A549 (cell line): Measurements from ENCODE around the gene ST14. TPM values are rescaled to one million over a fixed set of nuclear protein-coding genes. Genes with fewer than 3 reads are reported as not detected.

Experiments
- ATAC-seq, 2 experiments: fragments of 200-7000 bp in 1 of 2; fragments of >200 bp in 1 of 2; cut with Nextera tagmentation in 1 of 2; cut with Tn5 transposase in 1 of 2; 3 replicates each; pipeline versions ENCODE4 v1.8.0 to v1.9.1; 2018 to 2020; ENCODE audit warnings: mild to moderate bottlenecking in 1 of 2, moderate library complexity in 1 of 2
- CTCF ChIA-PET: fragments of 300-600 bp; sonication (Branson Sonifier 250); formaldehyde crosslinking; extraction: SDS; loops from one replicate; lab custom pipeline; 2021; ENCODE audit warnings: antibody characterized with exemption, inconsistent platforms; lab: Yijun Ruan, JAX
- POLR2A ChIA-PET: fragments of 350-600 bp; formaldehyde crosslinking; extraction: SDS; loops from one replicate; lab custom pipeline; 2021; ENCODE audit warnings: antibody characterized with exemption, inconsistent platforms; lab: Yijun Ruan, JAX
- DNase-seq, 2 experiments: peaks; one replicate each; pipeline versions ENCODE4 v3.0.0 to v3.0.0-alpha.2; 2011 to 2016; ENCODE audit warnings: low read depth in 1 of 2, low spot score in 1 of 2
- FAIRE-seq: peaks from 2 replicates; lab custom pipeline; 2011; peaks lifted over from hg19 to GRCh38; lab: Jason Lieb, UNC
- H3K27ac ChIP-seq, 2 experiments: fragments of >200 bp; sonication (Bioruptor Twin); formaldehyde crosslinking; 3 replicates each; pipeline ENCODE4 v1.5.1; 2016 to 2017
- H3K4me1 ChIP-seq: fragments of >200 bp; sonication (Bioruptor Twin); formaldehyde crosslinking; 3 replicates; pipeline ENCODE4 v1.6.1; 2016
- H3K4me2 ChIP-seq: fragments of >200 bp; sonication (Bioruptor Twin); formaldehyde crosslinking; 3 replicates; pipeline ENCODE4 v1.6.1; 2016
- H3K4me3 ChIP-seq: fragments of >200 bp; sonication (Bioruptor Twin); formaldehyde crosslinking; 3 replicates; pipeline ENCODE4 v1.5.1; 2016
- H3K9me3 ChIP-seq: fragments of >200 bp; sonication (Bioruptor Twin); formaldehyde crosslinking; 3 replicates; pipeline ENCODE4 v1.6.1; 2016
- CEBPB ChIP-seq, 2 experiments: fragments of >200 bp in 1 of 2; sonication (Bioruptor Twin) in 1 of 2; formaldehyde crosslinking in 1 of 2; IDR thresholded peaks; 2 replicates each; pipeline ENCODE4 v1.6.1; 2012 to 2016
- CHD2 ChIP-seq: fragments of 150-350 bp; IDR thresholded peaks from 2 replicates; pipeline ENCODE4 v1.6.1; 2014; ENCODE audit warnings: low read length; ENCODE audit not compliant: partially characterized antibody
- CTCF ChIP-seq: fragments of >200 bp; sonication (Bioruptor Twin); formaldehyde crosslinking; IDR thresholded peaks from 3 replicates; pipeline ENCODE4 v1.5.1; 2016
- E2F6 ChIP-seq: IDR thresholded peaks from 2 replicates; pipeline ENCODE4 v1.6.1; 2012; ENCODE audit warnings: low read depth, borderline replicate concordance
- ESRRA ChIP-seq: fragments of 150-350 bp; IDR thresholded peaks from 2 replicates; pipeline ENCODE4 v1.6.1; 2014; ENCODE audit warnings: mild to moderate bottlenecking, low read length, borderline replicate concordance
- FOXS1 ChIP-seq: fragments of 250-450 bp; sonication (Bioruptor Pico); IDR thresholded peaks from 2 replicates; pipeline ENCODE4 v1.5.0; 2020; ENCODE audit warnings: mild to moderate bottlenecking, moderate library complexity
- HEYL ChIP-seq: fragments of 250-450 bp; sonication (Bioruptor Pico); IDR thresholded peaks from 2 replicates; pipeline ENCODE4 v1.8.0; 2021; ENCODE audit warnings: mild to moderate bottlenecking, moderate library complexity
- HMGXB4 ChIP-seq: fragments of 250-450 bp; sonication (Bioruptor Pico); IDR thresholded peaks from 2 replicates; pipeline ENCODE4 v1.5.0; 2021; ENCODE audit warnings: mild to moderate bottlenecking, moderate library complexity, borderline replicate concordance
- KDM1A ChIP-seq: fragments of 200-600 bp; sonication (generic); IDR thresholded peaks from 2 replicates; pipeline ENCODE4 v1.6.1; 2016; ENCODE audit warnings: low read depth, mild to moderate bottlenecking
- MAX ChIP-seq: IDR thresholded peaks from 2 replicates; pipeline ENCODE4 v1.6.1; 2012
- NR3C1 ChIP-seq: fragments of >200 bp; sonication (Bioruptor Twin); formaldehyde crosslinking; IDR thresholded peaks from 3 replicates; pipeline ENCODE4 v1.6.1; 2017
- RARB ChIP-seq: fragments of 250-450 bp; sonication (Bioruptor Pico); IDR thresholded peaks from 2 replicates; pipeline ENCODE4 v1.8.0; 2021; ENCODE audit warnings: mild to moderate bottlenecking, moderate library complexity
- RCOR1 ChIP-seq: fragments of 150-350 bp; IDR thresholded peaks from 2 replicates; pipeline ENCODE4 v1.6.1; 2014; ENCODE audit warnings: antibody characterized with exemption, low read length, low read depth
- RNF2 ChIP-seq: fragments of 200-600 bp; sonication (generic); IDR thresholded peaks from 2 replicates; pipeline ENCODE4 v1.6.1; 2016; ENCODE audit warnings: low read depth, mild to moderate bottlenecking, antibody characterized with exemption, moderate library complexity, borderline replicate concordance
- TP53 ChIP-seq: fragments of 250-450 bp; sonication (Bioruptor Pico); IDR thresholded peaks from 2 replicates; pipeline ENCODE4 v1.5.0; 2021; ENCODE audit warnings: mild to moderate bottlenecking, moderate library complexity
- ZC3H11A ChIP-seq: fragments of 450-650 bp; IDR thresholded peaks from 2 replicates; pipeline ENCODE4 v1.6.1; 2014; ENCODE audit warnings: antibody characterized with exemption, mild to moderate bottlenecking
- ZSCAN20 ChIP-seq: fragments of 250-450 bp; sonication (Bioruptor Pico); IDR thresholded peaks from 2 replicates; pipeline ENCODE4 v1.8.0; 2022; ENCODE audit warnings: mild to moderate bottlenecking, moderate library complexity
- WGBS: methylation state at CpG from one replicate; pipeline ENCODE4 v1.1.6; 2017; ENCODE audit errors: missing lambda C conversion rate; 5-methylcytosine and 5-hydroxymethylcytosine counted together
- polyA plus RNA-seq, 4 experiments: library from polyadenylated mRNA; depleted of rRNA in 3 of 4; stranded (reverse); fragments of >200 nt; fragmentation: RNase III in 1 of 4; extraction: RNeasy Plus Mini Kit Qiagen cat#74134 plus additional on column Dnase treatment in 1 of 4; gene quantifications; 2 replicates in 3 of 4; 3 replicates in 1 of 4; pipeline ENCODE4 v1.2.3, GENCODE V29; 2011 to 2017
- TF ChIP-seq, protein P1 (sequence below): fragments of 250-450 bp; sonication (Bioruptor Pico); IDR thresholded peaks from 2 replicates; pipeline ENCODE4 v1.5.0; 2020; ENCODE audit warnings: low read depth, mild to moderate bottlenecking, moderate library complexity

ST14 gene
- polyA plus RNA-seq, 2 of the 4 experiments (the other 2 are of a cell fraction) = 0.05 to 0.17 TPM

GRCh38 chr11:130202009-130202817 lies 42.6 kb downstream of the ST14 start:
- no peak for DNase-seq
- Histone ChIP-seq H3K4me1 (no peaks in the 10 kb centered on the region), H3K27ac (no peak overlapping the region), H3K4me2 (no peak overlapping the region), H3K9me3 (no peaks in the 10 kb centered on the region), H3K4me3 (no peak overlapping the region)
- POLR2A ChIA-PET = interaction anchor here (0.5 kb wide), 1 partner anchor 8 kb away, joined by 3 read pairs; no protein-coding TSS in a partner anchor
- CTCF ChIA-PET = interaction anchor here (1.8 to 2.1 kb wide), 2 partner anchors 8 to 11 kb away, joined by 4 to 6 read pairs; no protein-coding TSS in a partner anchor
- no peak for FAIRE-seq
- WGBS = 57% methylated on average over 10 of the region's 12 CpGs
- ATAC-seq = no peak
- no peak for TF ChIP-seq RNF2
- TF ChIP-seq ZSCAN20 (CRISPR knock-in tag) = no peak
- TF ChIP-seq MAX = no peak
- TF ChIP-seq E2F6 = no peak
- no peak for TF ChIP-seq HEYL (CRISPR knock-in tag)
- TF ChIP-seq ESRRA = no peak
- TF ChIP-seq CTCF = no peak
- no peak for TF ChIP-seq CEBPB (IDR thresholded peaks at IDR 0.05)

- WGBS = 58% methylated on average over 25 of the region's 25 CpGs
- H3K4me3 ChIP-seq = no peak overlapping the region
- no peak overlapping the region for H3K4me2 ChIP-seq
- ATAC-seq = no peak
- DNase-seq = no peak
- POLR2A ChIA-PET = no interaction called here
- FAIRE-seq = no peak
- TF ChIP-seq FOXS1 (CRISPR knock-in tag) (no peak), HMGXB4 (no peak), RARB (CRISPR knock-in tag) (no peak)
- no peaks in the 10 kb centered on the region for H3K4me1 ChIP-seq
- CTCF ChIA-PET = interaction anchor here (1.4 to 1.8 kb wide), 2 partner anchors 9 kb away, joined by 4 read pairs; no protein-coding TSS in a partner anchor
- no peak overlapping the region for H3K27ac ChIP-seq
- no peaks in the 10 kb centered on the region for H3K9me3 ChIP-seq
Observed at GRCh38 chr11:130202818-130203689, 43.5 kb downstream of the ST14 start.

DNA sequence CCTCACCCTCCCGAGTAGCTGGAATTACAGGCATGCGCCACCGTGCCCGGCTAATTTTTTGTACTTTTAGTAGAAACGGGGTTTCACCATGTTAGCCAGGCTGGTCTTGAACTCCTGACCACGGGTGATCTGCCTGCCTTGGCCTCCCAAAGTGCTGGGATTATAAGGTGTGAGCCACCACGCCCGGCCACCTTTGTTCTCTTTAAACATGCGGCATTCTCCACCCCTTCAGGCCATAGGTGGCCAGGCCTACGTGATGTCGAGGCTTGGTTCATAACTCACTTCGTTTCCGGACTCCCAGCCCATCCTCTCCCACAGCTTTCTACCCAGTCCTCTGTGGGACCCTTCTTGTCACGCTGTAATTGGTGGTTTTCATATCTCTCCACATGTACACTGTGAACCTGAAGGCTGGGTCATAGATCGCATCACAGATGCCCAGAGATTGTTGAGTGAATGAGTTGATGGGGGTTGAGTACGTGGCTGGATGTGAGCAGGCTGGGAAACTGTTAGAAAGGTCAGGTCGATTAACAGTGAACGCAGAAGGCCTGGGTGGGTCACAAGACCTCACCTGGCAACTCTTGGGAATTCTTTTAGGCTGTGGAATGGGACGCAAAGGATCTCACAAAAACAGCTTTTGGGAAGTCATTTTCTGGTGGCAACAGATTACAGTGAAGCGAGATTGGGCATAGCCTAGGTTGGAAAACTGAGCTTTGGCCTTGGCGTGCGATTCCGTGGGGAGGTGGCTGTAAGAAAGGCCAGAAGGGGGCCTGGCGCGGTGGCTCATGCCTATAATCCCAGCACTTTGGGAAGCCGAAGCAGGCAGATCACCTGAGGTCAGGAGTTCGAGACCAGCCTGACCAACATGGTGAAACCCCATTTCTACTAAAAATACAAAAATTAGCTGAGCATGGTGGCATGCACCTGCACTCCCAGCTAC lies 44.5 kb downstream of the ST14 start:
- Histone ChIP-seq H3K27ac (no peak overlapping the region), H3K9me3 (no peaks in the 10 kb centered on the region), H3K4me1 (no peaks in the 10 kb centered on the region), H3K4me2 (no peak overlapping the region), H3K4me3 (no peak overlapping the region)
- POLR2A ChIA-PET = no interaction called here
- WGBS = 85% methylated on average over 26 of the region's 27 CpGs
- DNase-seq (no peak), ATAC-seq (no peak), FAIRE-seq (no peak)
- CTCF ChIA-PET = interaction anchor here (1.4 to 1.8 kb wide), 2 partner anchors 8 to 10 kb away, joined by 4 read pairs; no protein-coding TSS in a partner anchor
- no peak for TF ChIP-seq ZC3H11A
- TF ChIP-seq, protein P1, sequence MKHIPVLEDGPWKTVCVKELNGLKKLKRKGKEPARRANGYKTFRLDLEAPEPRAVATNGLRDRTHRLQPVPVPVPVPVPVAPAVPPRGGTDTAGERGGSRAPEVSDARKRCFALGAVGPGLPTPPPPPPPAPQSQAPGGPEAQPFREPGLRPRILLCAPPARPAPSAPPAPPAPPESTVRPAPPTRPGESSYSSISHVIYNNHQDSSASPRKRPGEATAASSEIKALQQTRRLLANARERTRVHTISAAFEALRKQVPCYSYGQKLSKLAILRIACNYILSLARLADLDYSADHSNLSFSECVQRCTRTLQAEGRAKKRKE (CRISPR knock-in tag) = no peak
- no peak for TF ChIP-seq ZSCAN20 (CRISPR knock-in tag)
- no peak for TF ChIP-seq E2F6
- TF ChIP-seq RCOR1 = no peak
- TF ChIP-seq CHD2 = no peak
- TF ChIP-seq CTCF = no peak
- TF ChIP-seq FOXS1 (CRISPR knock-in tag) = no peak
- TF ChIP-seq KDM1A = no peak
- no peak for TF ChIP-seq TP53
- TF ChIP-seq NR3C1 = no peak
